ENCODE data around the gene ZBTB40. TPM values are rescaled to one million over a fixed set of nuclear protein-coding genes. Genes with fewer than 3 reads are reported as not detected.

Gene ZBTB40
- total and polyA plus RNA-seq, 9 donors, result 8.3 to 26.0 (median 19.1) TPM

DNA sequence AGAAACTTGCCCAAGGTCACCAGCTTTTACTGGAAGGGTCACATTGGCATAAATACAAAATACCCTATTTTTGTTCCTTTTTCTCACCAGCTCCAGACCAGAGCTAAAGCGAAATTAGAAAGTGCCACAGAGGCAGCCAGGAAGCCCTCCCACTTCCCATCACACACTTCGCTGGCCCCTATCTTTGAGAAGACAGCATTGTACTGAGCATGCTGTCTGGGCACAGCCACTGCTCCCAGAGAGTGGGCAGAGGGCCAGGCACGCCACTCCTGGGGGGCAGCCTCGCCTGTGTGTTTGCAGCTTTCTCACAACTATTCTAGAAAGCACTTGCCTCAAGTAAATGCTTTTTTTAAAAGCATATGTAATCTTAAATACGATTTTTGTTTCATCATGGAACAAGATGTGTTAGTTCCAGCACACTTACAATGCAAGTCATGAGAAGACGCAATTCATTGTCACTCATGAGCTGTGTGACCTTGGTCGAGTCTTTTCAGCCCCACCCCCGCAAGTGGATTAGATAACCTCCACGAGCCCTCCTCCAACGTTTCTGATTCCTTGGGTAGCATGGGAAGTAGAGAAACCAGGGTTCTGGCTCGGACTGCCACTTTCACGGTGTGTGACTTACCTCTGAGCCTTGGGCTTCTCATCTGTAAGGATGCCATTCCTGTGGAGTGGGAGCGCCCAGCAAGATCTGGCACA is 85.9 kb downstream of the ZBTB40 start:
- Histone ChIP-seq H3K27ac (no peak overlapping the region), H3K4me1 (ENCODE audit: insufficient read depth) (no peaks in the 10 kb centered on the region), H3K27me3 (no peaks in the 10 kb centered on the region), H3K36me3 (no peaks in the 10 kb centered on the region), H3K4me3 (no peak overlapping the region), H3K9me3 (no peaks in the 10 kb centered on the region)
- intact Hi-C loops (cut with DNase I), result no loop called here
- no peak for DNase-seq
- TF ChIP-seq, protein P1, sequence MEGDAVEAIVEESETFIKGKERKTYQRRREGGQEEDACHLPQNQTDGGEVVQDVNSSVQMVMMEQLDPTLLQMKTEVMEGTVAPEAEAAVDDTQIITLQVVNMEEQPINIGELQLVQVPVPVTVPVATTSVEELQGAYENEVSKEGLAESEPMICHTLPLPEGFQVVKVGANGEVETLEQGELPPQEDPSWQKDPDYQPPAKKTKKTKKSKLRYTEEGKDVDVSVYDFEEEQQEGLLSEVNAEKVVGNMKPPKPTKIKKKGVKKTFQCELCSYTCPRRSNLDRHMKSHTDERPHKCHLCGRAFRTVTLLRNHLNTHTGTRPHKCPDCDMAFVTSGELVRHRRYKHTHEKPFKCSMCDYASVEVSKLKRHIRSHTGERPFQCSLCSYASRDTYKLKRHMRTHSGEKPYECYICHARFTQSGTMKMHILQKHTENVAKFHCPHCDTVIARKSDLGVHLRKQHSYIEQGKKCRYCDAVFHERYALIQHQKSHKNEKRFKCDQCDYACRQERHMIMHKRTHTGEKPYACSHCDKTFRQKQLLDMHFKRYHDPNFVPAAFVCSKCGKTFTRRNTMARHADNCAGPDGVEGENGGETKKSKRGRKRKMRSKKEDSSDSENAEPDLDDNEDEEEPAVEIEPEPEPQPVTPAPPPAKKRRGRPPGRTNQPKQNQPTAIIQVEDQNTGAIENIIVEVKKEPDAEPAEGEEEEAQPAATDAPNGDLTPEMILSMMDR (IDR thresholded peaks at IDR 0.05), result no peak
- TF ChIP-seq EP300 (IDR thresholded peaks at IDR 0.05) (no peak), POLR2A (IDR thresholded peaks at IDR 0.05) (no peak)
- WGBS, 3 donors, result 60 to 75% (median 62%) methylated on average over 13 of the region's 13 CpGs

DNA sequence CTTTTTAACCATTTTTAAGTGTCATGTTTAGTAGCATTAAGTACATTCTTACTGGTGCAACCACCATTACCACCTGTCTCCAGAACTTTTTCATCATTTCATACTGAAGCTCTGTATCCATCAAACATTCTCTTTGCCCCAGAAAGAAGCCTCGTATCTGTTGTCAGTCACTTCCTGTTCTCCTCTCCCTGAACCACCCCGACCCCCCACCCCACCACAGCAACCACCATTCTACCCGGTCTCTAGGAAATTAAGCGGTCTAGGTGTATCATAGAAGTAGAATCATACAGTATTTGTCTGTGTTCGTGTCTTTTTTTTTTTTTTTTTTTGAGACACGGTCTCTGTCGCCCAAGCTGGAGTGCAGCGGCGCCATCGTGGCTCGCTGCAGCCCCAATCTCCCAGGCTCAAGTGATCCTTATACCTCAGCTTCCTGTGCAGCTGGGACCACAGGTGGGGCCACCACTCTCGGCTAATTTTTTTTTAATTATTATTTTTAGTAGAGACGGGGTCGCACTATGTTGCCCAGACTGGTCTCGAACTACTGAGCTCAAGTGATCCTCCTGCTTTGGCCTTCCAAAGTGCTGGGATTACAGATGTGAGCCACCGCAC is 88.0 kb downstream of the ZBTB40 start:
- H3K4me1 ChIP-seq (ENCODE audit: insufficient read depth), result no peaks in the 10 kb centered on the region
- H3K27me3 ChIP-seq, result no peaks in the 10 kb centered on the region
- no peak overlapping the region for H3K27ac ChIP-seq
- no peak for TF ChIP-seq EP300 (IDR thresholded peaks at IDR 0.05)
- TF ChIP-seq, protein P1 (IDR thresholded peaks at IDR 0.05), result no peak
- TF ChIP-seq POLR2A (IDR thresholded peaks at IDR 0.05), result no peak
- no peaks in the 10 kb centered on the region for H3K36me3 ChIP-seq
- 82 to 89% (median 82%) methylated on average over 16 of the region's 16 CpGs for WGBS, 3 donors
- no peak overlapping the region for H3K4me3 ChIP-seq
- no peaks in the 10 kb centered on the region for H3K9me3 ChIP-seq
- no peak for DNase-seq
- intact Hi-C loops (cut with DNase I), result no loop called here

DNA sequence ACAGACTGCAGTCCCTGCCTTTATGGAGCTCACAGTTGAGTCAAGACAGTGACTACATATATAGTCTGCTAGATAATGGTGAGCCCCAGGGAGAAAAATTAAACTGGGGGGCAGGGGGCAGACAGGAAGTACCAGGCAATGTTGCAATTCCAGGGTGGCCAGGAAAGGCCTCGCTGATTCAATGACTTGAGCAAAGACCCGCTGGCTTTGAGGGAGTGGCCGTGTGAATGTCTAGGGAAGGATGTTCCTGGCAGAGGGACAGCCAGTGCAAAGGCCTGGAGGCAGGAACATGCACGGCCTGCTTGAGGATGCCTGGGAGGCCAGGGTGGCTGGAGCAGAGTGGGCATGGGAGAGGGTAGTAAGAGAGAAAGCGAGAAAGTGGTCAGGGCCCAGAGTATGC is 88.7 kb downstream of the ZBTB40 start:
- H3K36me3 ChIP-seq, result no peaks in the 10 kb centered on the region
- H3K27me3 ChIP-seq, result no peaks in the 10 kb centered on the region
- intact Hi-C loops (cut with DNase I), result no loop called here
- DNase-seq, result no peak
- WGBS, 3 donors, result 60 to 65% (median 65%) methylated on average over 5 of the region's 5 CpGs
- no peak for TF ChIP-seq POLR2A (IDR thresholded peaks at IDR 0.05)
- TF ChIP-seq, protein P1 (IDR thresholded peaks at IDR 0.05), result no peak
- no peak for TF ChIP-seq EP300 (IDR thresholded peaks at IDR 0.05)
- no peak overlapping the region for H3K4me3 ChIP-seq
- no peak overlapping the region for H3K27ac ChIP-seq
- H3K4me1 ChIP-seq (ENCODE audit: insufficient read depth), result no peaks in the 10 kb centered on the region
- H3K9me3 ChIP-seq, result no peaks in the 10 kb centered on the region

DNA sequence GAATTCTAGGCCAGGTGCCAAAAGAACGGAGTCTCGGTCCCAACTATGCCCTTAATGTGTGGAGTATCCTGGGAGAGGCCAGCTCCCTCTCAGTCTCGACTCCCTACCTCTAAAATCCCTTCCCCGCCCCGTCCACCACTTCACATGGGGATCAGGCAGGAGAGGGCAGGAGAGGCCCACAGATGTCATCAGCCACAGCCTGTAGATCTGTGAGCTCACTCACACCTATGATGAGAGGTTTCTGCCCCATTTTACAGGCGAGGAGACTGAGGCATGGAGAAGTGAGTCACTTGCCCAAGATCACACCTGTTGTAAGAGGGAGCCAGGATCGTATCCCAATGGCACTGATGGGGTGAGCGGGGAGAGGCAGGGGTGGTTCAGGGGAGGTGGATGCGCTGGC is 91.2 kb downstream of the ZBTB40 start:
- H3K9me3 ChIP-seq, result no peaks in the 10 kb centered on the region
- no peaks in the 10 kb centered on the region for H3K27me3 ChIP-seq
- no peaks in the 10 kb centered on the region for H3K36me3 ChIP-seq
- DNase-seq, result no peak
- no peak overlapping the region for H3K4me3 ChIP-seq
- 61 to 67% (median 64%) methylated on average over 9 of the region's 9 CpGs for WGBS, 3 donors
- intact Hi-C loops (cut with DNase I), result no loop called here
- TF ChIP-seq, protein P1 (IDR thresholded peaks at IDR 0.05), result no peak
- TF ChIP-seq POLR2A (IDR thresholded peaks at IDR 0.05) (no peak), EP300 (IDR thresholded peaks at IDR 0.05) (no peak)
- H3K4me1 ChIP-seq (ENCODE audit: insufficient read depth), result no peaks in the 10 kb centered on the region
- no peak overlapping the region for H3K27ac ChIP-seq

Measured in ovary (tissue), 9 donors.